ENCODE data around the gene BCL2L1. TPM values are rescaled to one million over a fixed set of nuclear protein-coding genes. Genes with fewer than 3 reads are reported as not detected.
"Not testable (repeated sequence)": the region's sequence is repeated elsewhere in the genome, so short reads cannot be mapped to it uniquely, and the experiment has no call there.

BCL2L1 gene
- total and polyA plus RNA-seq, 2 experiments from 2014 or later: 42.4 to 110 TPM

GRCh38 chr20:31669876-31670275 lies 52.8 kb downstream of the BCL2L1 start:
- H4K20me1 ChIP-seq (replicated peaks; ENCODE audit: insufficient read depth): peaks cover 16% of the 10 kb centered on the region
- H3K27me3 ChIP-seq (ENCODE audit: insufficient read depth): no peaks in the 10 kb centered on the region
- no peak overlapping the region for H2AFZ ChIP-seq
- no peaks in the 10 kb centered on the region; the same call in 1 of the 2 replicates for H3K4me1 ChIP-seq (ENCODE audit: insufficient read depth)
- H3K79me2 ChIP-seq (replicated peaks; ENCODE audit: insufficient read depth): peaks cover 15% of the 10 kb centered on the region
- peaks cover 11% of the 10 kb centered on the region; the same call in 1 of the 3 replicates for H3K4me1 Mint-ChIP-seq
- ATAC-seq (peak; percentile 62), DNase-seq (ENCODE audit: low spot score) (peak; percentile 55)
- H3K27me3 Mint-ChIP-seq (ENCODE audit: insufficient read depth, low read depth, poor library complexity): peaks cover 3% of the 10 kb centered on the region
- H3F3A ChIP-seq (replicated peaks; ENCODE audit: low read depth): peaks cover 24% of the 10 kb centered on the region
- TF ChIP-seq POLR2AphosphoS5 (IDR thresholded peaks at IDR 0.05; ENCODE audit: low read depth) (no peak), EZH2phosphoT487 (IDR thresholded peaks at IDR 0.05; ENCODE audit: unreplicated experiment) (no peak)
- TF ChIP-seq, protein P1, sequence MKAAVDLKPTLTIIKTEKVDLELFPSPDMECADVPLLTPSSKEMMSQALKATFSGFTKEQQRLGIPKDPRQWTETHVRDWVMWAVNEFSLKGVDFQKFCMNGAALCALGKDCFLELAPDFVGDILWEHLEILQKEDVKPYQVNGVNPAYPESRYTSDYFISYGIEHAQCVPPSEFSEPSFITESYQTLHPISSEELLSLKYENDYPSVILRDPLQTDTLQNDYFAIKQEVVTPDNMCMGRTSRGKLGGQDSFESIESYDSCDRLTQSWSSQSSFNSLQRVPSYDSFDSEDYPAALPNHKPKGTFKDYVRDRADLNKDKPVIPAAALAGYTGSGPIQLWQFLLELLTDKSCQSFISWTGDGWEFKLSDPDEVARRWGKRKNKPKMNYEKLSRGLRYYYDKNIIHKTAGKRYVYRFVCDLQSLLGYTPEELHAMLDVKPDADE (IDR thresholded peaks at IDR 0.05): no peak
- TF ChIP-seq, protein P2, sequence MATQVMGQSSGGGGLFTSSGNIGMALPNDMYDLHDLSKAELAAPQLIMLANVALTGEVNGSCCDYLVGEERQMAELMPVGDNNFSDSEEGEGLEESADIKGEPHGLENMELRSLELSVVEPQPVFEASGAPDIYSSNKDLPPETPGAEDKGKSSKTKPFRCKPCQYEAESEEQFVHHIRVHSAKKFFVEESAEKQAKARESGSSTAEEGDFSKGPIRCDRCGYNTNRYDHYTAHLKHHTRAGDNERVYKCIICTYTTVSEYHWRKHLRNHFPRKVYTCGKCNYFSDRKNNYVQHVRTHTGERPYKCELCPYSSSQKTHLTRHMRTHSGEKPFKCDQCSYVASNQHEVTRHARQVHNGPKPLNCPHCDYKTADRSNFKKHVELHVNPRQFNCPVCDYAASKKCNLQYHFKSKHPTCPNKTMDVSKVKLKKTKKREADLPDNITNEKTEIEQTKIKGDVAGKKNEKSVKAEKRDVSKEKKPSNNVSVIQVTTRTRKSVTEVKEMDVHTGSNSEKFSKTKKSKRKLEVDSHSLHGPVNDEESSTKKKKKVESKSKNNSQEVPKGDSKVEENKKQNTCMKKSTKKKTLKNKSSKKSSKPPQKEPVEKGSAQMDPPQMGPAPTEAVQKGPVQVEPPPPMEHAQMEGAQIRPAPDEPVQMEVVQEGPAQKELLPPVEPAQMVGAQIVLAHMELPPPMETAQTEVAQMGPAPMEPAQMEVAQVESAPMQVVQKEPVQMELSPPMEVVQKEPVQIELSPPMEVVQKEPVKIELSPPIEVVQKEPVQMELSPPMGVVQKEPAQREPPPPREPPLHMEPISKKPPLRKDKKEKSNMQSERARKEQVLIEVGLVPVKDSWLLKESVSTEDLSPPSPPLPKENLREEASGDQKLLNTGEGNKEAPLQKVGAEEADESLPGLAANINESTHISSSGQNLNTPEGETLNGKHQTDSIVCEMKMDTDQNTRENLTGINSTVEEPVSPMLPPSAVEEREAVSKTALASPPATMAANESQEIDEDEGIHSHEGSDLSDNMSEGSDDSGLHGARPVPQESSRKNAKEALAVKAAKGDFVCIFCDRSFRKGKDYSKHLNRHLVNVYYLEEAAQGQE (IDR thresholded peaks at IDR 0.05; ENCODE audit: unreplicated experiment): peak; percentile 52
- no peak overlapping the region for H3K4me2 ChIP-seq
- peak overlapping the region; percentile 63; the same call in 1 of the 2 replicates for H3K27ac ChIP-seq (ENCODE audit: low read depth)
- no peak overlapping the region for H3K4me3 Mint-ChIP-seq
- peaks cover 17% of the 10 kb centered on the region for H3K36me3 Mint-ChIP-seq (ENCODE audit: low read depth)
- no peaks in the 10 kb centered on the region for H3K9me3 Mint-ChIP-seq
- no peaks in the 10 kb centered on the region for H3K9me2 ChIP-seq (ENCODE audit: insufficient read depth)
- H3K27ac Mint-ChIP-seq: 0 out of 2 replicates have a peak overlapping the region, but pooled peaks have one; percentile 9
- peaks cover 3% of the 10 kb centered on the region; the same call in 1 of the 2 replicates for H3K36me3 ChIP-seq (ENCODE audit: insufficient read depth)
- H3K4me3 ChIP-seq: no peak overlapping the region

DNA sequence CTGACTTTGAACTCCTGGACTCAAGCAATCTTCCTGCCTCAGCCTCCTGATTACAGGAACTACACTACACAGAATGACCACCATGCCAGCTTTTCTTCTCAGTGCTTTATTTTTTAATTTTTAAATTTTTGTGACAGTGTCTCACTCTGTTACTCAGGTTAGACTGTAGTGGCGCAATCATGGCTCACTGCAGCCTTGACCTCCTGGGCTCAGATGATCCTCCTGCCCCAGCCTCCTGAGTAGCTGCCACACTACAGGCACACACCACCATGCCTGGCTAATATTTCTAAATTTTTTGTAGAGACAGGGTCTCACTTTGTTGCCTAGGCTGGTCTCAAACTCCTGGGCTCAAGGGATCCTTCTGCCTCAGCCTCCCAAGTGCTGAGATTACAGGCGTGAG lies 53.7 kb downstream of the BCL2L1 start:
- ATAC-seq; H3K4me3 Mint-ChIP-seq; H3K4me2 ChIP-seq; H3K27me3 Mint-ChIP-seq (ENCODE audit: insufficient read depth, low read depth, poor library complexity); H3K9me3 Mint-ChIP-seq; H3K9me2 ChIP-seq (ENCODE audit: insufficient read depth); H3K4me1 ChIP-seq (ENCODE audit: insufficient read depth); DNase-seq (ENCODE audit: low spot score); H2AFZ ChIP-seq; H3K27ac Mint-ChIP-seq; H3K36me3 ChIP-seq (ENCODE audit: insufficient read depth); H3K4me3 ChIP-seq; H3K27me3 ChIP-seq (ENCODE audit: insufficient read depth): not testable (repeated sequence)
- peaks cover 14% of the 10 kb centered on the region for H3K4me1 Mint-ChIP-seq
- peaks cover 19% of the 10 kb centered on the region for H3K36me3 Mint-ChIP-seq (ENCODE audit: low read depth)
- Histone ChIP-seq H3F3A (replicated peaks; ENCODE audit: low read depth) (peaks cover 25% of the 10 kb centered on the region), H4K20me1 (replicated peaks; ENCODE audit: insufficient read depth) (peaks cover 16% of the 10 kb centered on the region), H3K27ac (ENCODE audit: low read depth) (peak overlapping the region; percentile 63; the same call in 1 of the 2 replicates), H3K79me2 (replicated peaks; ENCODE audit: insufficient read depth) (peaks cover 14% of the 10 kb centered on the region)

Data from GM23338 (cell line).